BLaER1 treated with 17β-estradiol and CSF1 and Interleukin-3, amounts not matched to agents 10 nM and 100 nM (cell line): ENCODE measurements around the gene MDM1.
A peak's percentile ranks its signal among the peaks of the same experiment; 100 is the strongest.

Experiments used
- H3K27ac ChIP-seq, 11 experiments: shearing (Covaris generic); formaldehyde crosslinking; 2 replicates each; pipeline ENCODE4 v1.8.1; 2022
- H3K27me3 ChIP-seq, 11 experiments: shearing (Covaris generic); formaldehyde crosslinking; 2 replicates each; pipeline ENCODE4 v1.8.1; 2022
- H3K36me3 ChIP-seq, 11 experiments: shearing (Covaris generic); formaldehyde crosslinking; 2 replicates each; pipeline ENCODE4 v1.8.1; 2022
- H3K4me1 ChIP-seq, 10 experiments: shearing (Covaris generic); formaldehyde crosslinking; 2 replicates each; pipeline ENCODE4 v1.8.1; 2022
- H3K4me2 ChIP-seq, 11 experiments: shearing (Covaris generic); formaldehyde crosslinking; 2 replicates each; pipeline ENCODE4 v1.8.1; 2022
- H3K4me3 ChIP-seq, 10 experiments: shearing (Covaris generic); formaldehyde crosslinking; 2 replicates each; pipeline ENCODE4 v1.8.1; 2022
- H3K9ac ChIP-seq, 11 experiments: shearing (Covaris generic); formaldehyde crosslinking; 2 replicates each; pipeline ENCODE4 v1.8.1; 2022
- H3K9me3 ChIP-seq, 11 experiments: shearing (Covaris generic); formaldehyde crosslinking; replicated peaks in 1 of 11; 2 replicates each; pipeline ENCODE4 v1.8.1; 2022
- H4K20me1 ChIP-seq, 11 experiments: shearing (Covaris generic); formaldehyde crosslinking; 2 replicates each; pipeline ENCODE4 v1.8.1; 2022
- Cebpa-rat ChIP-seq, 11 experiments: shearing (Covaris generic); IDR thresholded peaks; 2 replicates each; pipeline ENCODE4 v1.8.1; 2022

MDM1 gene

DNA sequence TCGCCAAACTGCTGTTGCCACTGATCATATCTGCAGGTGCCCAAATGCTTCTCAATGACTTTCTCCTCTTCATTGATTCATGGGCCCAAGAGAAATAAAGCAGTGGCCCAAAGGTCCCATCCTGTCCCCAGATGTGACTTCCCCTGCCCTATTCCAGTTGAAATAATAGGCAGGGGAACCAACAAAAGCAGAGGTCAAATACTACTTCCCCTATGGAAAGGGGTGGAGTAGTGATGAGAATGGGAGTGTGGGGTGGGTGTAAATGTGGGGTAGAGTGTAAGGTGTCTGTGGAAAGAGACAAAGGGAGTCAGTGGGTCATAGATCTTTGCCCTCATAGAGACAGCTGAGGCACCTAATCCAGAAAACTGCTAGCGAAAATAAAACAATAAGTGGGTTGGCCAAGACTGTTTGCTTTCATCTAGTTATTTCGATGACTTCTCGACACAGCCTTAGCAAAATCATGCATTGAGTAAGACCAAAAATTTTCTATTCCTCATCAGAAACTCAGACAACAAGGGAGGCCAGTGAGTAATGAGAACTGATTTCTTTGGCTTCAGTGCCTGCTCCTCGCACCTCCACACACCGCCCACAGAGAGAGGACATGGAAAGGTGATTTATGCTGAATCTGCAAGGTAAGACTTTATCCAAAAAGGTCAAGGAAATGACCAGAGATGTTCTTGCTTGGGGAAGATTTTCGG, 67.9 kb downstream of the MDM1 start:
- no peaks in the 10 kb centered on the region for H4K20me1 ChIP-seq
- H3K4me1 ChIP-seq: no peaks in the 10 kb centered on the region
- H3K27ac ChIP-seq: no peak overlapping the region
- H3K9ac ChIP-seq: no peak overlapping the region
- no peaks in the 10 kb centered on the region for H3K27me3 ChIP-seq
- H3K4me3 ChIP-seq: no peak overlapping the region
- no peaks in the 10 kb centered on the region for H3K36me3 ChIP-seq
- H3K4me2 ChIP-seq: no peak overlapping the region
- TF ChIP-seq Cebpa-rat (IDR thresholded peaks at IDR 0.05): no peak
- H3K9me3 ChIP-seq: no peaks in the 10 kb centered on the region

DNA sequence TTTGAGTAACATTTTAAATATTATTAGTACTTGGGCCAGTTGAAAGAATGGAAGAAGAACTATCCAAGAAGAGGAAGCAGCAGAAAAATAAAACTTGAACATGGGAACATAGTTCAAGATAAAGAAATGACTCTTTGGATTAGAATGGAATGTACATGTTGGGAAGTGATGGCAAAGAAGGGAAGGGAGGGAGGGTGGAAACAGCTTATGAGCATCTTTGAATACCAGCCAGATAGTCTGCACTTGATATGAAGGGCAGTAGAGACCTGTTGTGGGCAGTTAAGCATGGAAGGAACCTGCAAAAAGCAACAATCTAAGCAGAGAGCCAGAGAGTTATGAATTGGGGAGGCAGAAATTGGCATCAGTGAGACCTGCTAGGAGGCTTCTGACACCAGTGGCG, 68.8 kb downstream of the MDM1 start:
- H3K4me1 ChIP-seq: no peaks in the 10 kb centered on the region
- H3K9me3 ChIP-seq: no peaks in the 10 kb centered on the region
- no peak overlapping the region for H3K27ac ChIP-seq
- H3K4me2 ChIP-seq: no peak overlapping the region
- no peaks in the 10 kb centered on the region for H3K27me3 ChIP-seq
- no peaks in the 10 kb centered on the region for H4K20me1 ChIP-seq
- no peaks in the 10 kb centered on the region for H3K36me3 ChIP-seq
- H3K9ac ChIP-seq: no peak overlapping the region
- no peak overlapping the region for H3K4me3 ChIP-seq
- no peak for TF ChIP-seq Cebpa-rat (IDR thresholded peaks at IDR 0.05)

DNA sequence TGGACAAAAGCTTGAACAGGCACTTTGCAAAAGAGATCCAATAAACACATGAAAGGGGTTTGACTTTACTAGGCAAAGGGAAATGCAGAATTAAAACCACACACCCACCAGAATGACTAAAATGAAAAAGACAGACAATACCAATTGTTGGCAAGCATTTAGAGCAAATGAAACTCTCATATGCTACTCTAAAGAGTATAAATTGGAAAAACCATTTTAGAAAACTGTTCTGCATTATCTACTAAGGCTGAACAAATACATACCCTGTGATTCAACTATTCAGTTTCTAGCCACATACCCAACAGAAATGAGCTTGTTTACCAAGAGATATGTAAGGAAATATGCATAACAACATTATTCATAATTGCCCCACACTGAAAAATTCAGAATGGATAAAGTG, 70.3 kb downstream of the MDM1 start:
- Histone ChIP-seq H3K27ac (no peak overlapping the region), H3K4me1 (no peaks in the 10 kb centered on the region), H3K4me3 (no peak overlapping the region), H3K4me2 (no peak overlapping the region), H4K20me1 (no peaks in the 10 kb centered on the region), H3K27me3 (no peaks in the 10 kb centered on the region), H3K36me3 (no peaks in the 10 kb centered on the region), H3K9me3 (no peaks in the 10 kb centered on the region), H3K9ac (no peak overlapping the region)
- TF ChIP-seq Cebpa-rat (IDR thresholded peaks at IDR 0.05): no peak

DNA sequence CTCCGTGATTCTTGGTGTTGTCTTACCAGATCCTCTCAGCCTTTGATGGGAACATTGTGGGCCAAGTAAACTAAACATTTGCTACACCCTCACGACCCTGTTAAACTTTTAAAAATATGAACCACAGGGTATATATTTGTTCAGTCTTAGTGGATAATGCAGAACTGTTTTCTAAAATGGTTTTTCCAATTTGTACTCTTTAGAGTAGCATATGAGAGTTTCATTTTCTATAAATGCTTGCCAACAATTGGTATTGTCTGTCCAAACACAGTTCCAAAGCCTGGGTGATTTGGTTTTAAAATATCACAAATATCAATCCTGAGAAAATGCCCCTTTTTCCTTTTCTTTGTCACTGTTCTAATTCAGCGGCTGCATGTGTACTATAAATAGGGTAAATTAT, 72.0 kb downstream of the MDM1 start:
- no peak for TF ChIP-seq Cebpa-rat (IDR thresholded peaks at IDR 0.05)
- H3K4me2 ChIP-seq: no peak overlapping the region
- H3K36me3 ChIP-seq: no peaks in the 10 kb centered on the region
- H4K20me1 ChIP-seq: no peaks in the 10 kb centered on the region
- H3K9me3 ChIP-seq: no peaks in the 10 kb centered on the region
- no peak overlapping the region for H3K9ac ChIP-seq
- H3K27me3 ChIP-seq: no peaks in the 10 kb centered on the region
- no peak overlapping the region for H3K4me3 ChIP-seq
- no peak overlapping the region for H3K27ac ChIP-seq
- H3K4me1 ChIP-seq: no peaks in the 10 kb centered on the region

DNA sequence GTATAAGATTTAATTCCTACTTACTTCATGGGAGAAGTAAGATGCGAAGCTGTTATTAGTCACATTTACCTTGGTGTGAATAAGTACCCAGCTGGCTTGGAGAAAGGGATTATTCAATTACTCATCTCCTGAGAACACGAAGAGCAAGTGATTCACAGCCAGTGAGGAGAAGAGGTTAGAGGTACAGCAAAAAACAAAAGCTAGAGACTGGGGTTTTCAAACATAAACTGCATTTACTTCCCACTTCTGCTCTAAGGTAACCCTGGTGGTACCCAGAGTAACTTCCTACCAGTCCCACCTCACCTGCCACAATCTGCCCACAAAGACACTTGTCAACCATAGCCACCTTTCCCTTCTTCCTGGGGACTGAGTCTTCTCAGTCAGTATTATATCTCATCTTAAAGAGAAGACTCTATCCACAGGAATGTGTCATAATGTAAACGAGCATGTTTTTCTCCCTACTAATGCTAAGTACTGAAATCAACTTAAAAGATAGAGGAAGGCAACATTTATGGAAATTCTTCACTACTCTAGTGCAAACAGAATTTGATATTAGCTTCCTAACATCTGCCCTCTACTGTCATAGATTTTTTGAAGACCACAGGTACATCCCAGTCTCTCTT, 72.7 kb downstream of the MDM1 start:
- Histone ChIP-seq H3K27ac (no peak overlapping the region), H3K4me1 (no peaks in the 10 kb centered on the region), H3K36me3 (no peaks in the 10 kb centered on the region), H3K9ac (no peak overlapping the region), H3K4me2 (no peak overlapping the region), H3K9me3 (no peaks in the 10 kb centered on the region), H3K27me3 (no peaks in the 10 kb centered on the region), H3K4me3 (no peak overlapping the region), H4K20me1 (no peaks in the 10 kb centered on the region)
- TF ChIP-seq Cebpa-rat (IDR thresholded peaks at IDR 0.05): no peak

DNA sequence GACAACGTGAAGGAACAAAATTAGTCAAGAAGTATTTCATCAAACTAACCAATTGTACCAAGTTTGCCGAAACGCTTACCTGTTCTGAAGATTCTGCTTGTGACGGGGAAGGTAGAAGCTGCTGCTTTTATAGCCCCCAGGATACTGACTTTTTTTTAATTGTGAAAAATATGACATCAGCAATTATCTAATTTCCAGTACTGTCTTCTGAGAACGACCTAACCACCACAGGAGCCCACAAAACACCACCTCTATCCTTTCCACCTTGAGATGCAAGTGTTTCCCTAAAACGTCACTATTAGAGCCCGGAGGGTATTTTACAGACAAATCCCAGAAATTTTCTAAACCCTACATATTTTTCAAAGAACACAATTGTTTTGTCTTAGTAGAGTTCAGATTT, 78.7 kb downstream of the MDM1 start, which contains the start of gene IL22:
TSS of gene IL22 (minus strand) at position 101 of the 400 bp plus-strand sequence. CDS start 156 bp downstream, outside the sequence.
- no peak within 1 kb of the TSS for H3K4me2 ChIP-seq
- no peaks in the 10 kb centered on the region for H3K4me1 ChIP-seq
- no peak within 1 kb of the TSS for H3K9ac ChIP-seq
- H4K20me1 ChIP-seq: no peaks in the 10 kb centered on the region
- no peaks in the 10 kb centered on the region for H3K27me3 ChIP-seq
- no peaks in the 10 kb centered on the region for H3K9me3 ChIP-seq
- no peak for TF ChIP-seq Cebpa-rat (IDR thresholded peaks at IDR 0.05)
- no peak within 1 kb of the TSS for H3K27ac ChIP-seq
- no peak within 1 kb of the TSS for H3K4me3 ChIP-seq
- H3K36me3 ChIP-seq: no peaks in the 10 kb centered on the region

DNA sequence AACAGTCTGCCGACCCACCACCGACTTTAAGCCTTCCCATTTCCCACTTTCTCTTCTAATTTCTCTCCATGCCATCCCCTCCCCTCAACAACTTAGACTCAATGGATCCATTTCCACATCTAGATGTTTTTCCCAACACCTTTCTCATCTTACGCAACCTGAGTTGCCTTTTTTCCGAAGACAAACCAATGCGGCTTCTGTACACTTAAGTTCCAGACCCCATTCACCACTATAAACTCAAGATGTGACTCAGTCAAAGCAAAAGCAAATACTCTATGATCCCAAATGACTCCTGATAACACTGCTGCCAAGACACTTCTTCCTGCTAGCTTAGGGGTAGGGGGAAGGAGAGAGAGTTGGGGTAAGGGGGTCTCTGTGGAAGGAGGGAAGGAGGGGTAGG, 80.1 kb downstream of the MDM1 start:
- Histone ChIP-seq H3K9me3 (peaks cover 0 to 4% (median 0%) of the 10 kb centered on the region in 11 experiments; a peak in 3 of 22 replicates), H3K36me3 (no peaks in the 10 kb centered on the region), H3K27ac (no peak overlapping the region), H3K4me3 (no peak overlapping the region), H3K9ac (no peak overlapping the region), H3K27me3 (no peaks in the 10 kb centered on the region), H3K4me2 (no peak overlapping the region), H3K4me1 (no peaks in the 10 kb centered on the region), H4K20me1 (no peaks in the 10 kb centered on the region)
- TF ChIP-seq Cebpa-rat (IDR thresholded peaks at IDR 0.05): 0 out of 22 replicates have a peak, but pooled peaks of 1 of the 11 experiments have one; percentile 11

DNA sequence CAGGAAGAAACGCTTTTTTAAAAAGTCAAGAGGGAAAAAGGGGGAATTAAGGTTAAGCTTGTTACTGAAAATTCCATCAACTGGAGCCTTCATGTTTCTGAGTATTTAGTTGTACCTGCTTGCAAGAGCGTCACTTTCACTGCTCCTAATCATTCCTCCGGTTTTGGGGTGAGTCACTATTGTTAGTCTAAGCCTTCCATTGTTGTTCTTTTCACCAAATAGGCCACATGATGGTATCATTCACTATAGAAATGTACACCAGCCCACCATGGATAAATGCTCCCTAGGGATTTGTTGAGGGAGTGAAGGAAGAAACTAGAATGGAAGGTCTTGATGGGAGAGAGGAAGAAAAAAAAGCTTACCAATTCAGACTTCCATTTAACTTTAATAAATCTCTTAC, 81.7 kb downstream of the MDM1 start:
- no peaks in the 10 kb centered on the region for H3K4me1 ChIP-seq
- no peak overlapping the region for H3K4me3 ChIP-seq
- H3K27ac ChIP-seq: no peak overlapping the region
- no peaks in the 10 kb centered on the region for H3K36me3 ChIP-seq
- H3K9ac ChIP-seq: no peak overlapping the region
- TF ChIP-seq Cebpa-rat (IDR thresholded peaks at IDR 0.05): no peak
- H3K9me3 ChIP-seq: peaks cover 0 to 5% (median 0%) of the 10 kb centered on the region in 11 experiments; a peak in 3 of 22 replicates
- H3K27me3 ChIP-seq: no peaks in the 10 kb centered on the region
- no peaks in the 10 kb centered on the region for H4K20me1 ChIP-seq
- no peak overlapping the region for H3K4me2 ChIP-seq

DNA sequence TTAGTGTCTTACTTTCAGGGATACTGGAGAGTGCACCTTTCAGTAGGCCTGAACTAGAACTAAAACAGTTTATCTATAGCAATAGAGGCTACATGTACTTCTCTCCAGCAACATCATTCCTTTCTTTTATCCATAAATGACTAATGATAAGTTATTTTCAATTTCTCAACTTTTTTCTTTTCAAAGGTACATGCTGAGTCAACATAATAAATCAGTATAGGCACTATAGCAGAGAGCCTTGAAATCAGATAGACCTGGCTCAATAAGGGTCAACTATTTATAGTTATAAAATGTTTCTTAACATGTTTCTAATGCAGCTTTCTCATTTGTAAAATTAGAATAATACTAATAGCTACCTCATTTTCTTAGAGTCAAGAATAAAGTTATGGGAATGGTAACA, 84.4 kb downstream of the MDM1 start:
- Histone ChIP-seq H3K27ac (no peak overlapping the region), H3K4me3 (no peak overlapping the region), H3K9me3 (peaks cover 0 to 5% (median 0%) of the 10 kb centered on the region in 11 experiments; a peak in 3 of 22 replicates), H3K9ac (no peak overlapping the region), H3K4me2 (no peak overlapping the region), H4K20me1 (no peaks in the 10 kb centered on the region), H3K4me1 (no peaks in the 10 kb centered on the region), H3K36me3 (no peaks in the 10 kb centered on the region), H3K27me3 (no peaks in the 10 kb centered on the region)
- TF ChIP-seq Cebpa-rat (IDR thresholded peaks at IDR 0.05): no peak

DNA sequence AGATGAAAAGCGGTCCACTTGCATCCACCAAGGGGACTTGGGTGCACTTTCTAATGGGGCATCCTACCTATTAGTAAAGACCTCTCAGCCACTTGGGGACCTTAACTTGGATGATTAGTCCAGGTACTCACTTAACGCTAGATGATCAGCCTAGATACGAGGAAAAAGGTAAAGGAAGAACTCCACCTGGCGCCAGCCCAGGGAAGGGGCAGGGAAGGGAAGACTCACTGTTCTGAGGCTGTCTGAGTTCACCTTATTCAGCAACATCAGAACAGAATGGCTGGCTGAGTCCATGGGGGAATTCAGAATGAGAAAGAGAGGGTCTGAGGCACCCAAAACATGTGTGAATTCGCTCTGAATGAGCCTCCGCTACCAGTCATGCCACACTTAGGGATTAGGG, 85.8 kb downstream of the MDM1 start:
- H3K4me2 ChIP-seq: no peak overlapping the region
- H3K9ac ChIP-seq: no peak overlapping the region
- peaks cover 0 to 8% (median 2%) of the 10 kb centered on the region in 10 experiments; a peak in 13 of 20 replicates for H3K4me1 ChIP-seq
- no peak overlapping the region for H3K4me3 ChIP-seq
- H3K27me3 ChIP-seq: no peaks in the 10 kb centered on the region
- H3K9me3 ChIP-seq: peaks cover 0 to 5% (median 0%) of the 10 kb centered on the region in 11 experiments; a peak in 3 of 22 replicates
- no peak for TF ChIP-seq Cebpa-rat (IDR thresholded peaks at IDR 0.05)
- no peak overlapping the region for H3K27ac ChIP-seq
- no peaks in the 10 kb centered on the region for H4K20me1 ChIP-seq
- no peaks in the 10 kb centered on the region for H3K36me3 ChIP-seq
